Neural cell (in vitro differentiated cells): ENCODE data around the gene NMT1. TPM values are rescaled to one million over a fixed set of nuclear protein-coding genes. Genes with fewer than 3 reads are reported as not detected.

Source experiments
- H2AFZ ChIP-seq: fragments of 200-600, 300-800 bp; sonication (generic), shearing (Covaris generic); 2 replicates; pipeline ENCODE4 v1.6.0; 2014; ENCODE audit warnings: low read depth, mild to moderate bottlenecking, antibody characterized with exemption, low read length, moderate library complexity
- H3F3A ChIP-seq: fragments of 200-600 bp; shearing (Covaris generic); 2 replicates; pipeline ENCODE4 v1.6.1; 2016; ENCODE audit warnings: mild to moderate bottlenecking, moderate library complexity, mixed read lengths, antibody characterized with exemption, low read length; ENCODE audit not compliant: insufficient read depth, poor library complexity, severe bottlenecking
- H3K27ac ChIP-seq: fragments of 200-600, 300-800 bp; sonication (generic), shearing (Covaris generic); 2 replicates; pipeline ENCODE4 v1.5.1; 2014; ENCODE audit warnings: mild to moderate bottlenecking, low read length, moderate library complexity
- H3K27me3 ChIP-seq: fragments of 300-800, 200-600 bp; sonication (generic), shearing (Covaris generic); 2 replicates; pipeline ENCODE4 v1.6.0; 2014; ENCODE audit warnings: mild to moderate bottlenecking, low read depth, low read length, moderate library complexity; ENCODE audit not compliant: insufficient read depth
- H3K36me3 ChIP-seq: fragments of 300-800, 200-600 bp; sonication (generic), shearing (Covaris generic); 2 replicates; pipeline ENCODE4 v1.5.1; 2014; ENCODE audit warnings: mild to moderate bottlenecking, antibody characterized with exemption, low read length, moderate library complexity; ENCODE audit not compliant: insufficient read depth
- H3K4me2 ChIP-seq: fragments of 300-800, 200-600 bp; sonication (generic), shearing (Covaris generic); 2 replicates; pipeline ENCODE4 v1.6.0; 2014; ENCODE audit warnings: mild to moderate bottlenecking, low read length
- H3K4me3 ChIP-seq: fragments of 300-800, 200-600 bp; sonication (generic), shearing (Covaris generic); 2 replicates; pipeline ENCODE4 v1.5.1; 2014; ENCODE audit warnings: mild to moderate bottlenecking, low read length, moderate library complexity
- H3K79me2 ChIP-seq: fragments of 200-600 bp; shearing (Covaris generic); replicated peaks from 2 replicates; pipeline ENCODE4 v1.6.0; 2014; ENCODE audit warnings: mild to moderate bottlenecking, low read length, moderate library complexity; ENCODE audit not compliant: insufficient read depth
- H3K9ac ChIP-seq: fragments of 300-800, 200-600 bp; sonication (generic), shearing (Covaris generic); 2 replicates; pipeline ENCODE4 v1.6.1; 2016; ENCODE audit warnings: mild to moderate bottlenecking, low read length, mixed read lengths
- H3K9me2 ChIP-seq: fragments of 200-600 bp; shearing (Covaris generic); 2 replicates; pipeline ENCODE4 v1.6.1; 2016; ENCODE audit warnings: mild to moderate bottlenecking, low read length, mixed read lengths; ENCODE audit not compliant: insufficient read depth
- H3K9me3 ChIP-seq: fragments of 200-600, 300-800 bp; sonication (generic), shearing (Covaris generic); 2 replicates; pipeline ENCODE4 v1.6.1; 2016; ENCODE audit warnings: mild to moderate bottlenecking, mixed run types, low read length, moderate library complexity, mixed read lengths
- H4K20me1 ChIP-seq: fragments of 200-600 bp; shearing (Covaris generic); 2 replicates; pipeline ENCODE4 v1.6.1; 2016; ENCODE audit warnings: mild to moderate bottlenecking, mixed run types; ENCODE audit not compliant: insufficient read depth
- EP300 ChIP-seq: fragments of 450-650 bp; conservative IDR thresholded peaks from 2 replicates; pipeline ENCODE4 v1.6.1; 2014; ENCODE audit warnings: antibody characterized with exemption, mild to moderate bottlenecking, moderate library complexity; ENCODE audit not compliant: poor library complexity, severe bottlenecking
- EZH2 ChIP-seq: fragments of 200-600, 300-800 bp; shearing (Covaris generic), sonication (generic); IDR thresholded peaks from 2 replicates; pipeline ENCODE4 v1.6.1; 2014; ENCODE audit warnings: antibody characterized with exemption, low read length, borderline replicate concordance, mild to moderate bottlenecking; ENCODE audit not compliant: insufficient read depth, poor library complexity, severe bottlenecking
- MXI1 ChIP-seq: fragments of 450-650 bp; conservative IDR thresholded peaks from 2 replicates; pipeline ENCODE4 v1.6.1; 2014; ENCODE audit warnings: antibody characterized with exemption, mild to moderate bottlenecking; ENCODE audit not compliant: poor library complexity, severe bottlenecking
- POLR2AphosphoS5 ChIP-seq: IDR thresholded peaks from 2 replicates; pipeline ENCODE4 v1.6.1; 2012
- RAD21 ChIP-seq: fragments of 450-650 bp; conservative IDR thresholded peaks from 2 replicates; pipeline ENCODE4 v1.6.1; 2014; ENCODE audit warnings: antibody characterized with exemption, mild to moderate bottlenecking, moderate library complexity
- SMC3 ChIP-seq: fragments of 450-650 bp; conservative IDR thresholded peaks from 2 replicates; pipeline ENCODE4 v1.6.1; 2014; ENCODE audit warnings: antibody characterized with exemption, mild to moderate bottlenecking, moderate library complexity; ENCODE audit not compliant: poor library complexity
- TAF1 ChIP-seq: IDR thresholded peaks from 2 replicates; pipeline ENCODE4 v1.6.1; 2012; ENCODE audit warnings: low read depth
- polyA plus RNA-seq: library from polyadenylated mRNA; depleted of rRNA; stranded (reverse); fragments of >200 nt; gene quantifications from 2 replicates; pipeline ENCODE4 v1.2.3, GENCODE V29; 2014
- TF ChIP-seq, protein P1 (sequence below): IDR thresholded peaks from 2 replicates; pipeline ENCODE4 v1.6.1; 2012; ENCODE audit warnings: borderline replicate concordance
- TF ChIP-seq, protein P2 (sequence below): fragments of 450-650 bp; IDR thresholded peaks from 2 replicates; pipeline ENCODE4 v1.5.1; 2014; ENCODE audit warnings: antibody characterized with exemption, mild to moderate bottlenecking, moderate library complexity; ENCODE audit not compliant: poor library complexity, severe bottlenecking

NMT1 gene
- polyA plus RNA-seq, 1 donor from 2014 or later, result 23.4 TPM

DNA sequence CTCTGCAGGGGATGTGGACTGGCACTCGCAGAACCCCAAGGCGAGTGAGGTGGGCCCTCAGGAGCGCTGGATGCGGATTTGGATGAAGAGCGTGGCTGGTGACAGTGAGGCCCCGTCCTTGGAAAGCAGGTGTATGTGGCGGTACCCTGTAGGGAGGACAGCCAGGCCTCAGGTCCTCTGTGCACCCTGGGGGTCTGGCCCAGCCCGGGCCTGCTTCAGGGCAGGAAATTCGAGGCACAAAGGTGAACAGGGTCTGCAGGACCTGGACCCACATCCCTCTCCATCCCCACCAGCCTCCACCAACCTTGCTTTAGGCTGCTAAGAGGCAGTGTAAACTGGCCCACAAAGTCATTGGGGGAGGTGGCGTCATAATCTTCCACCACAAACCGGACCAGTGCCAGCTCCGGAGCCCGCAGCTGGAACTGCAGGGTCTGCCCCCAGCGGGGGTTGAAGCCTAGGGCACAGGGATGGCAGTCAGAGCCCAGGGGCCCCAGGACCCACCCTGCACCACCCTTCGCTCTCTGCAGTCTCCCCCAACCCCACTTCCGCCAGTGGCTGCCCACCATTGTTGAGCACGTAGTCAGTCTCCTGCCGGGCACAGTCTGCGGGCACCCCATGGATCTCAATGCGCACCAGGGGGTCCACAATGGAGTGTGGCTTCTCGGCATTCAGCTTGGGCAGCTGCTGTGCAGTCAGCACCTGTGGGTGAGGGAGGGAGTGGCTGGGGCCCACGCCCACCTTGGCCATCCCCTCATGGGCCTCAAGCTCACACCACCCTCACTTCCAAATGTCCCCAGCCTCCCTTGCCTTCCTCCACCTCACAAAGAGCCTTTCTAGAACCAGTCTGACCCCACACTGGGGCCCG is 51.7 kb downstream of the NMT1 start:
- no peaks in the 10 kb centered on the region for H3K9me2 ChIP-seq
- H3K27ac ChIP-seq, result no peak overlapping the region
- TF ChIP-seq, protein P1, sequence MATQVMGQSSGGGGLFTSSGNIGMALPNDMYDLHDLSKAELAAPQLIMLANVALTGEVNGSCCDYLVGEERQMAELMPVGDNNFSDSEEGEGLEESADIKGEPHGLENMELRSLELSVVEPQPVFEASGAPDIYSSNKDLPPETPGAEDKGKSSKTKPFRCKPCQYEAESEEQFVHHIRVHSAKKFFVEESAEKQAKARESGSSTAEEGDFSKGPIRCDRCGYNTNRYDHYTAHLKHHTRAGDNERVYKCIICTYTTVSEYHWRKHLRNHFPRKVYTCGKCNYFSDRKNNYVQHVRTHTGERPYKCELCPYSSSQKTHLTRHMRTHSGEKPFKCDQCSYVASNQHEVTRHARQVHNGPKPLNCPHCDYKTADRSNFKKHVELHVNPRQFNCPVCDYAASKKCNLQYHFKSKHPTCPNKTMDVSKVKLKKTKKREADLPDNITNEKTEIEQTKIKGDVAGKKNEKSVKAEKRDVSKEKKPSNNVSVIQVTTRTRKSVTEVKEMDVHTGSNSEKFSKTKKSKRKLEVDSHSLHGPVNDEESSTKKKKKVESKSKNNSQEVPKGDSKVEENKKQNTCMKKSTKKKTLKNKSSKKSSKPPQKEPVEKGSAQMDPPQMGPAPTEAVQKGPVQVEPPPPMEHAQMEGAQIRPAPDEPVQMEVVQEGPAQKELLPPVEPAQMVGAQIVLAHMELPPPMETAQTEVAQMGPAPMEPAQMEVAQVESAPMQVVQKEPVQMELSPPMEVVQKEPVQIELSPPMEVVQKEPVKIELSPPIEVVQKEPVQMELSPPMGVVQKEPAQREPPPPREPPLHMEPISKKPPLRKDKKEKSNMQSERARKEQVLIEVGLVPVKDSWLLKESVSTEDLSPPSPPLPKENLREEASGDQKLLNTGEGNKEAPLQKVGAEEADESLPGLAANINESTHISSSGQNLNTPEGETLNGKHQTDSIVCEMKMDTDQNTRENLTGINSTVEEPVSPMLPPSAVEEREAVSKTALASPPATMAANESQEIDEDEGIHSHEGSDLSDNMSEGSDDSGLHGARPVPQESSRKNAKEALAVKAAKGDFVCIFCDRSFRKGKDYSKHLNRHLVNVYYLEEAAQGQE, result no peak
- no peak for TF ChIP-seq MXI1
- TF ChIP-seq TAF1, result no peak
- TF ChIP-seq EZH2, result no peak
- no peak for TF ChIP-seq SMC3
- TF ChIP-seq, protein P2, sequence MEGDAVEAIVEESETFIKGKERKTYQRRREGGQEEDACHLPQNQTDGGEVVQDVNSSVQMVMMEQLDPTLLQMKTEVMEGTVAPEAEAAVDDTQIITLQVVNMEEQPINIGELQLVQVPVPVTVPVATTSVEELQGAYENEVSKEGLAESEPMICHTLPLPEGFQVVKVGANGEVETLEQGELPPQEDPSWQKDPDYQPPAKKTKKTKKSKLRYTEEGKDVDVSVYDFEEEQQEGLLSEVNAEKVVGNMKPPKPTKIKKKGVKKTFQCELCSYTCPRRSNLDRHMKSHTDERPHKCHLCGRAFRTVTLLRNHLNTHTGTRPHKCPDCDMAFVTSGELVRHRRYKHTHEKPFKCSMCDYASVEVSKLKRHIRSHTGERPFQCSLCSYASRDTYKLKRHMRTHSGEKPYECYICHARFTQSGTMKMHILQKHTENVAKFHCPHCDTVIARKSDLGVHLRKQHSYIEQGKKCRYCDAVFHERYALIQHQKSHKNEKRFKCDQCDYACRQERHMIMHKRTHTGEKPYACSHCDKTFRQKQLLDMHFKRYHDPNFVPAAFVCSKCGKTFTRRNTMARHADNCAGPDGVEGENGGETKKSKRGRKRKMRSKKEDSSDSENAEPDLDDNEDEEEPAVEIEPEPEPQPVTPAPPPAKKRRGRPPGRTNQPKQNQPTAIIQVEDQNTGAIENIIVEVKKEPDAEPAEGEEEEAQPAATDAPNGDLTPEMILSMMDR, result no peak
- no peak for TF ChIP-seq RAD21
- no peak for TF ChIP-seq EP300
- TF ChIP-seq POLR2AphosphoS5, result no peak
- no peaks in the 10 kb centered on the region for H3K9me3 ChIP-seq
- H3F3A ChIP-seq, result no peaks in the 10 kb centered on the region
- H4K20me1 ChIP-seq, result no peaks in the 10 kb centered on the region
- H3K79me2 ChIP-seq, result no peaks in the 10 kb centered on the region
- no peaks in the 10 kb centered on the region for H3K36me3 ChIP-seq
- no peaks in the 10 kb centered on the region for H3K27me3 ChIP-seq
- H2AFZ ChIP-seq, result no peak overlapping the region
- H3K4me3 ChIP-seq, result no peak overlapping the region
- no peak overlapping the region for H3K9ac ChIP-seq
- H3K4me2 ChIP-seq, result no peak overlapping the region

DNA sequence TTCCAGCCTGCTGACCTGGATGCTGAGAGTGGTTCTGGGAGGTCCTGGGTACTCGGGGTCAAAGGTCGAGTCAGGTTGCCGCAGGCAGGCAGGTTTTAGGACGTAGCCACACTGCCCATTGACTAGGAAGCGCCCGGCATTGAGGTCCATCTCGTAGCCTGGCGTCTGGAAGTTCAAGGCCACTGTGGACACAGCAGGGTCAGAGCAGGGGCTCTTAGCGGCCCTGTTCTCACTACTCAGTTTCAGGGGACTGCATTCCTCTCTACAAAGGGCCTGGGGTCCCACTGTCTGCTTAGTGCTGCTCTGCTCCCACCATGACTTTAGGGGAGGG is 52.3 kb downstream of the NMT1 start:
- no peaks in the 10 kb centered on the region for H3K36me3 ChIP-seq
- no peaks in the 10 kb centered on the region for H4K20me1 ChIP-seq
- H3K9me3 ChIP-seq, result no peaks in the 10 kb centered on the region
- H3K79me2 ChIP-seq, result no peaks in the 10 kb centered on the region
- no peak overlapping the region for H3K9ac ChIP-seq
- H3K9me2 ChIP-seq, result no peaks in the 10 kb centered on the region
- no peak for TF ChIP-seq EP300
- TF ChIP-seq POLR2AphosphoS5, result no peak
- H3F3A ChIP-seq, result no peaks in the 10 kb centered on the region
- H2AFZ ChIP-seq, result no peak overlapping the region
- no peak overlapping the region for H3K27ac ChIP-seq
- H3K27me3 ChIP-seq, result no peaks in the 10 kb centered on the region
- no peak overlapping the region for H3K4me2 ChIP-seq
- no peak overlapping the region for H3K4me3 ChIP-seq
